Right lobe of liver (tissue), 4 donors: ENCODE data around the gene CYTH2.

Source experiments
- CTCF ChIP-seq, 4 donors: fragments of 200-600 bp in 3 of 4; fragments of 450-650 bp in 1 of 4; IDR thresholded peaks; one replicate each; pipeline versions ENCODE4 v1.5.1 to v1.8.0; 2016 to 2022; ENCODE audit warnings: antibody characterized with exemption in 4 of 4, mild to moderate bottlenecking in 2 of 4
- POLR2A ChIP-seq: fragments of 450-650 bp; IDR thresholded peaks from one replicate; pipeline ENCODE4 v1.6.1; 2017; ENCODE audit warnings: antibody characterized with exemption, mild to moderate bottlenecking
- donor health status: DM: no; HTN: no; CAD: no.
- donor health status: DM: no; HTN: no; CAD: no.
- donor health status: DM: no; HTN: yes; CAD: no.

GRCh38 chr19:48520134-48520533, 51.0 kb downstream of the CYTH2 start:
- TF ChIP-seq CTCF (IDR thresholded peaks at IDR 0.05) (no peak), POLR2A (no peak)
